GM12891 (cell line): ENCODE data around the gene EXOC4.

ENCODE experiments used
- POLR2A ChIP-seq: IDR thresholded peaks from 2 replicates; pipeline ENCODE4 v1.6.1; 2011; ENCODE audit warnings: low read depth, low read length, control low read depth
- TAF1 ChIP-seq: IDR thresholded peaks from 2 replicates; pipeline ENCODE4 v1.6.1; 2011; ENCODE audit warnings: low read depth, low read length, control low read depth

DNA sequence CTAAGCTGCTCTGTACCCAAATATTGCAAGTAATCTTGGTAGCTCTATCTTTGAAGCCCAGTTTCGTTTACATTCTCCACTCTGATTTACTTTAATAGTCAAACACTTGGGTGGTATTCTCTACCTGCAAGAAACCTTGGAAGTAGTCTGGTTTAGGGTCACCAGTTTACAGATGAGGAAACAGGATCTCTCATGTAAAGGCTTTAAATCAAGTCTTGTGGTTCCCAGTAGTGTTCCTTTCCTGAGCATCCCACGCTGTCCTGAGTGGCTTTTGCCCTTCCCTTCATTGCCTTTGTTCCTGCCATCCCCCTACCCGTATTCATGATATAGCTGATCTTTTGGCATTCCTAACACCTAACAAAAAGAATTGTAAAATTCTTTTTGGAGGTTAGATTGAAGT lies 20.3 kb downstream of the EXOC4 start:
- TF ChIP-seq TAF1, result no peak
- no peak for TF ChIP-seq POLR2A
